Activated CD4-positive, alpha-beta T cell treated with anti-CD3 and anti-CD28 coated beads for 4 hours (primary cell): ENCODE measurements around the gene CAPN3.

Experiments used
- DNase-seq, 2 donors: peaks; one replicate each; pipeline ENCODE4 v3.0.0-alpha.2; 2020

The CAPN3 gene

GRCh38 chr15:42358141-42358540 lies 1.2 kb upstream of the CAPN3 start:
- no peak for DNase-seq

GRCh38 chr15:42359985-42360384 lies 684 bp downstream of the CAPN3 start:
- DNase-seq = no peak

- no peak for DNase-seq
Measured at GRCh38 chr15:42360535-42361112, 1.3 kb downstream of the CAPN3 start.

GRCh38 chr15:42363487-42363886 lies 4.2 kb downstream of the CAPN3 start:
- no peak for DNase-seq

- no peak for DNase-seq
Measured at GRCh38 chr15:42363942-42364341, 4.6 kb downstream of the CAPN3 start.

- DNase-seq = no peak
Measured at GRCh38 chr15:42364529-42364928, 5.2 kb downstream of the CAPN3 start.

GRCh38 chr15:42365921-42366550 lies 6.7 kb downstream of the CAPN3 start:
- no peak for DNase-seq

- no peak for DNase-seq
Measured at GRCh38 chr15:42367041-42367440, 7.7 kb downstream of the CAPN3 start.

- no peak for DNase-seq
Measured at GRCh38 chr15:42368096-42368495, 8.8 kb downstream of the CAPN3 start.

GRCh38 chr15:42371096-42371495 lies 11.8 kb downstream of the CAPN3 start:
- DNase-seq = no peak

- DNase-seq = no peak
Measured at GRCh38 chr15:42373274-42373673, 14.0 kb downstream of the CAPN3 start.

GRCh38 chr15:42373936-42374335 lies 14.6 kb downstream of the CAPN3 start:
- DNase-seq = no peak

GRCh38 chr15:42374810-42375209 lies 15.5 kb downstream of the CAPN3 start:
- DNase-seq = no peak

- DNase-seq = no peak
Measured at GRCh38 chr15:42375252-42375651, 16.0 kb downstream of the CAPN3 start.

GRCh38 chr15:42375941-42376340 lies 16.6 kb downstream of the CAPN3 start:
- DNase-seq = no peak

- no peak for DNase-seq
Measured at GRCh38 chr15:42378011-42378410, 18.7 kb downstream of the CAPN3 start.

GRCh38 chr15:42384597-42384996 lies 25.3 kb downstream of the CAPN3 start:
- DNase-seq = no peak

GRCh38 chr15:42385206-42385979 lies 26.1 kb downstream of the CAPN3 start:
- DNase-seq = no peak

- no peak for DNase-seq
Measured at GRCh38 chr15:42385980-42386700, 26.8 kb downstream of the CAPN3 start.

- no peak for DNase-seq
Measured at GRCh38 chr15:42387603-42388002, 28.3 kb downstream of the CAPN3 start.

- no peak for DNase-seq
Measured at GRCh38 chr15:42392309-42393024, 33.2 kb downstream of the CAPN3 start.

GRCh38 chr15:42394106-42394505 lies 34.8 kb downstream of the CAPN3 start:
- no peak for DNase-seq

GRCh38 chr15:42395838-42396237 lies 36.5 kb downstream of the CAPN3 start:
- DNase-seq = no peak
